Fibroblast of skin of right quadriceps (primary cell): Measurements from ENCODE around the gene HMX2.

ENCODE experiments used
- DNase-seq: peaks from one replicate; pipeline ENCODE4 v3.0.0-alpha.2; 2013

HMX2 gene

GRCh38 chr10:123139521-123140163, 8.3 kb upstream of the HMX2 start:
- no peak for DNase-seq

GRCh38 chr10:123140164-123140982, 7.6 kb upstream of the HMX2 start:
- no peak for DNase-seq

- DNase-seq = no peak
Measured at GRCh38 chr10:123140983-123141390, 6.9 kb upstream of the HMX2 start.

GRCh38 chr10:123141791-123142700, 5.9 kb upstream of the HMX2 start:
- no peak for DNase-seq

GRCh38 chr10:123142701-123143161, 5.2 kb upstream of the HMX2 start:
- no peak for DNase-seq

GRCh38 chr10:123143162-123143824, 4.6 kb upstream of the HMX2 start:
- no peak for DNase-seq

- DNase-seq = no peak
Measured at GRCh38 chr10:123143825-123144168, 4.1 kb upstream of the HMX2 start.

GRCh38 chr10:123144697-123145541, 3.0 kb upstream of the HMX2 start:
- no peak for DNase-seq

- DNase-seq = no peak
Measured at GRCh38 chr10:123145542-123146012, 2.4 kb upstream of the HMX2 start.

- no peak for DNase-seq
Measured at GRCh38 chr10:123146013-123146893, 1.7 kb upstream of the HMX2 start.

- DNase-seq = no peak
Measured at GRCh38 chr10:123146894-123147634, 872 bp upstream of the HMX2 start.

GRCh38 chr10:123148414-123149161, 652 bp downstream of the HMX2 start:
- no peak for DNase-seq

GRCh38 chr10:123149162-123149567, 1.2 kb downstream of the HMX2 start:
- DNase-seq = no peak

- no peak for DNase-seq
Measured at GRCh38 chr10:123149568-123150270, 1.8 kb downstream of the HMX2 start.

GRCh38 chr10:123150271-123150985, 2.5 kb downstream of the HMX2 start:
- DNase-seq = no peak

- DNase-seq = no peak
Measured at GRCh38 chr10:123150986-123151736, 3.2 kb downstream of the HMX2 start.

- DNase-seq = no peak
Measured at GRCh38 chr10:123151737-123152135, 3.8 kb downstream of the HMX2 start.
